ENCODE data around the gene EDRF1.

Gene EDRF1

DNA sequence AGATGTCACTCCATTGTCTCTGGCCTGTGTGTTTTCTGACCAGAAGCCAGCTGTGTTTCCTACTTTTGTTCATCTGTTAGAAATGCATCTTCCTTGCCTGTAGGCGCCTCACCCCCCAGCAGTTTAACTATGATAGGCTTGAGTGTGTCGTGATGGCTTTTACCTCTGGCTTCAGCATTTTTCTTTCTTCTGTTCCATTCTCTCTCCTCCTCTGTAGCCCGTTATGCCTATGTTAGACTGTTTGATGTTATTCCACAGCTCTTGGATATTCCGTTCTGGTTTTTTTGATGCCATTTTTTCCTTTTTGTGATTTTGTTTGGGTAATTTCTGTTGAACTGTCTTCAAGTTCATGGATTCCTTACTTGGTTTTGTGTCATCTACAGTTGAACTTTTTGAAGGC lies 38.2 kb downstream of the EDRF1 start:
- Histone ChIP-seq H3K4me3 (ENCODE audit: low read depth in 1 of 5, low read length in 5 of 5) (no peak overlapping the region), H3K9me3 (ENCODE audit: control insufficient read depth in 5 of 5, low read length in 5 of 5) (no peaks in the 10 kb centered on the region), H3K27ac (ENCODE audit: low read depth, low read length) (no peak overlapping the region), H3K36me3 (ENCODE audit: control insufficient read depth in 5 of 5, insufficient read depth in 5 of 5, low read length in 5 of 5) (peaks cover 54 to 83% (median 61%) of the 10 kb centered on the region in 5 donors), H3K9ac (ENCODE audit: low read length in 5 of 5) (no peak overlapping the region), H3K27me3 (ENCODE audit: control insufficient read depth in 5 of 5, insufficient read depth in 4 of 5, low read length in 5 of 5) (no peaks in the 10 kb centered on the region), H3K4me1 (ENCODE audit: control insufficient read depth in 5 of 5, insufficient read depth in 5 of 5, low read length in 5 of 5) (no peaks in the 10 kb centered on the region)

DNA sequence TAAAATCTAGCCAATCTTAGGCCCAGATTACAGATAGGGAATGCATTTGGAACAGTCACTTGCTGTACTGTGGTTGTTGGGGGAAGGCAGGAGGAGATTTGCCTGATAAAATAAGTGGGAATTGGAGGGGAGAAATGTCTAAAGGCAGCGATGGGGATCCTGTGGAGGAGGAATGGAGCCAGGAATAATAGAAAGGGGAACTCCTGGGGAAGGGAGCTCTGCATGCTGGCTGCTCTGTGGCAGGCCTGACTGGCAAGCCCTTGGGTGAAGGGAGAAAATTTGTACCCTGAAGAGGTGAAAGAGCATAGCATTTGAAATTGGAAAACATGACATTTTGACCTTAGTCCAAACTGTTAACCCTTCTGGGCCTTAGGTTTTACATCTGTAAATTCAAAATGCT lies 42.5 kb downstream of the EDRF1 start:
- H3K4me1 ChIP-seq (ENCODE audit: control insufficient read depth in 5 of 5, insufficient read depth in 5 of 5, low read length in 5 of 5), result peaks cover 0 to 1% (median 0%) of the 10 kb centered on the region in 5 donors
- H3K9me3 ChIP-seq (ENCODE audit: control insufficient read depth in 5 of 5, low read length in 5 of 5), result no peaks in the 10 kb centered on the region
- peaks cover 48 to 76% (median 54%) of the 10 kb centered on the region in 5 donors for H3K36me3 ChIP-seq (ENCODE audit: control insufficient read depth in 5 of 5, insufficient read depth in 5 of 5, low read length in 5 of 5)
- no peaks in the 10 kb centered on the region for H3K27me3 ChIP-seq (ENCODE audit: control insufficient read depth in 5 of 5, insufficient read depth in 4 of 5, low read length in 5 of 5)
- no peak overlapping the region for H3K9ac ChIP-seq (ENCODE audit: low read length in 5 of 5)
- H3K27ac ChIP-seq (ENCODE audit: low read depth, low read length), result no peak overlapping the region
- no peak overlapping the region for H3K4me3 ChIP-seq (ENCODE audit: low read depth in 1 of 5, low read length in 5 of 5)

DNA sequence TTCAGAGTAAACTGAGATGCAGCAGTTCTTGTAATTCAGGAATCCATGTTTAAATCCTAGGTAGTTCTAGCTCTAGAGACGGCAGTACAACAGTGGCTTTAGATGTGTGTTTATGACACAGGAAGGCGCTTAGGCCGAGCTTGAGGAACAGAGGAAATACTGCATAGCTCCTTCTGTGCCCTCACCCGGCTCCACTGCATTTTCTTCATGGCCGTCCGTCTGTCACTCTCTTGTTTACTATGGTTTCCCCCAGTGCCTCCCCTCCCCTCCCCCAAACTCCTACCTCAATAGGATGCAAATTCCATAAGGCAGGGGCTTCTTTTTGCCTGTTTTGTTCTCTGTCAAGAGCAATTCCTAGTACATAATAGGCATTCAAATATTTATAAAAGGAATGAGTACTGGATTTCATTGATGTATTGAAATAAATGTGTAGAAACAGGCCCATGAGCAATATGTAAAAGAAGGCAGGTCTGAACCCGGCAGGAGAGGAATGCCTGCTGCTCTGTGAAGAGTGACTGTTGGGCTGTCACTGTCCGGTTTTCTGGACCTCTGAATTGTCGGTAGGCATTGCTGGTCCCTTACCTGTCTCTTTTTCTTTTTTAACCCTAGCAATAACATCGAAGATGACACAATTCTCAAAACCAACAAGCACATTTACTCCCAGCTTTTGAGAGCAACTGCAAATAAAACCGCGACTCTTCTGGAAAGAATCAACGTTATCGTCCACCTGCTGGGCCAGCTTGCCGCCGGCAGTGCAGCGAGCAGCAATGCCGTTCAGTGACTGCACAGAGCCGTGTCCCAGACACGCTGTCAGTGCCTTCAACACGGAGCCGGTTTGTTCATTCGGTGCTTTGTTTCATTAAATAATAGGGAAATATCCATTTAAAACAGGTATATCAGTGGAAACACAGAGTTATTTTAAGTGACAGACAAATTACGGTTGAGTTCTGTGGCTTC lies 43.5 kb downstream of the EDRF1 start:
- H3K9ac ChIP-seq (ENCODE audit: low read length in 5 of 5), result no peak overlapping the region
- peaks cover 38 to 70% (median 50%) of the 10 kb centered on the region in 5 donors for H3K36me3 ChIP-seq (ENCODE audit: control insufficient read depth in 5 of 5, insufficient read depth in 5 of 5, low read length in 5 of 5)
- no peak overlapping the region for H3K27ac ChIP-seq (ENCODE audit: low read depth, low read length)
- H3K27me3 ChIP-seq (ENCODE audit: control insufficient read depth in 5 of 5, insufficient read depth in 4 of 5, low read length in 5 of 5), result no peaks in the 10 kb centered on the region
- no peak overlapping the region for H3K4me3 ChIP-seq (ENCODE audit: low read depth in 1 of 5, low read length in 5 of 5)
- H3K9me3 ChIP-seq (ENCODE audit: control insufficient read depth in 5 of 5, low read length in 5 of 5), result no peaks in the 10 kb centered on the region
- H3K4me1 ChIP-seq (ENCODE audit: control insufficient read depth in 5 of 5, insufficient read depth in 5 of 5, low read length in 5 of 5), result peaks cover under 1 to 6% (median 4%) of the 10 kb centered on the region in 5 donors

DNA sequence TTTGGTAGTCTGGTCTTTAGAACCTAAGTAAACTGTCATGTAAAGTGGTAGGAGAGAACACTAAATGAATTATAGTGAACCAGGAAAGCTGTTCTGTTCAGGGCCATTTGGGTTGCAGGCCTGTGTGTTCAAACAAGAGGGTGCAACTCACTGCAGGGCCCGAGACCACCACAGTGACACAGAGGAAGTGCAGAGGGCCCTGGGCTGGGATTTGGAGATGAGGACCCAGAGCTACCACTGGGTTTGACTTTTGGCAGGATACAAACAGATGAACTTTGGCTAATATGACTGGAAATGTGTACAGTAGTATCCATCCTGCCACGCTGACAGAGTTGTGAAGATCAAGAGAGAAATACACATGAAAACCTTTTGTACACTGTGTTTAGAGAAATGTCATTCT lies 46.3 kb downstream of the EDRF1 start:
- no peak overlapping the region for H3K4me3 ChIP-seq (ENCODE audit: low read depth in 1 of 5, low read length in 5 of 5)
- no peak overlapping the region for H3K27ac ChIP-seq (ENCODE audit: low read depth, low read length)
- H3K27me3 ChIP-seq (ENCODE audit: control insufficient read depth in 5 of 5, insufficient read depth in 4 of 5, low read length in 5 of 5), result no peaks in the 10 kb centered on the region
- H3K9ac ChIP-seq (ENCODE audit: low read length in 5 of 5), result no peak overlapping the region
- peaks cover 28 to 51% (median 31%) of the 10 kb centered on the region in 5 donors for H3K36me3 ChIP-seq (ENCODE audit: control insufficient read depth in 5 of 5, insufficient read depth in 5 of 5, low read length in 5 of 5)
- H3K4me1 ChIP-seq (ENCODE audit: control insufficient read depth in 5 of 5, insufficient read depth in 5 of 5, low read length in 5 of 5), result peaks cover 1 to 18% (median 13%) of the 10 kb centered on the region in 5 donors
- no peaks in the 10 kb centered on the region for H3K9me3 ChIP-seq (ENCODE audit: control insufficient read depth in 5 of 5, low read length in 5 of 5)

DNA sequence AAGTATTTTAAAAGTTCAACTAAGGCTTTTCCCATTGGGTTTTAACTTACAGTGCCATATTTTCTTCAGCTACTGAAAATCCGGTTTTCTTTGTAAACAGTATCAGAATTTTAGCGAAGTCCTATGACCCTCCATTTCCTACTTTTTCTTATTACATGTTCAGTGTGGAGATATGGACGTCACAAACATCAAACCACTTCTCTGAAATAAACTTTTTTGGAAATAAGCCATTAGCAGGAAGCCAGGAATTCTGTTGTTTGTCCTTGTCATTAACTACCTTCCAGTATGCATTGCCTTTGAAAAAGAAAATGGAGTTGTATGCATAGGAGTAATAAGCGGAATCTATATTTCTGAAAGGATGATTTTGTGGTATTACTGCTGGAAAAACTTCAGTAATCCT lies 47.0 kb downstream of the EDRF1 start:
- Histone ChIP-seq H3K4me3 (ENCODE audit: low read depth in 1 of 5, low read length in 5 of 5) (no peak overlapping the region), H3K4me1 (ENCODE audit: control insufficient read depth in 5 of 5, insufficient read depth in 5 of 5, low read length in 5 of 5) (peaks cover 1 to 18% (median 13%) of the 10 kb centered on the region in 5 donors), H3K27me3 (ENCODE audit: control insufficient read depth in 5 of 5, insufficient read depth in 4 of 5, low read length in 5 of 5) (no peaks in the 10 kb centered on the region), H3K9me3 (ENCODE audit: control insufficient read depth in 5 of 5, low read length in 5 of 5) (no peaks in the 10 kb centered on the region), H3K9ac (ENCODE audit: low read length in 5 of 5) (no peak overlapping the region), H3K27ac (ENCODE audit: low read depth, low read length) (no peak overlapping the region), H3K36me3 (ENCODE audit: control insufficient read depth in 5 of 5, insufficient read depth in 5 of 5, low read length in 5 of 5) (peaks cover 21 to 46% (median 31%) of the 10 kb centered on the region in 5 donors)

DNA sequence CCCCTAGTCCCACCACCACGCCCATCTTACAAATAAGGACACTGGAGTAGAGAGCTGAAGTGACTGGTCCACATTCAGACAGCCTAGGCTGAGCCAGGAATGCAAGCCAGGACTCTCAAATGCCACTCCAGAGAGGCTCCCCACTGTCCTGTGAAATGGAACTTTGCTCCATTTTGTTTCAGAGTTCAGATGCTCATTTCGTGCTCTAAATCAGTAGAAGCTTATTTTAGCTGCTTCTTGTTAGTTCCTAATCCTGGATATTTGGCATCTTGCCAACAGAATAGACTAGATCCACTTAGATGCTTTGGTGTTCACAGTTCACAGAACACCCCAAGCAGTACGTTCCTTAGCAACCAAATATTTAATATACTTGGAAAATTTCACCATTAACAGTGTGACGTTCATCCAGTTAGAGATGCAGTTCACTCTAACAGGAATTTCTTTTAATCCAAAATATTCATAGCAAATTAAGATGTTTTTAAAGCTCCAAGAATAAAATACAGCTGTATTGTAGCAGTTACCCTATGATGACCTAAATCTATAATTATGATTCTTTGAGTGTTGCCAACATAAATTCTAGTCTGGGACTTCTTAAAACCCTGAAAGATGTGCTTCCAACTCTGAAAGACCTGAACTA lies 48.8 kb downstream of the EDRF1 start:
- Histone ChIP-seq H3K36me3 (ENCODE audit: control insufficient read depth in 5 of 5, insufficient read depth in 5 of 5, low read length in 5 of 5) (peaks cover 13 to 29% (median 22%) of the 10 kb centered on the region in 5 donors), H3K27ac (ENCODE audit: low read depth, low read length) (peak overlapping the region; percentile 4), H3K4me1 (ENCODE audit: control insufficient read depth in 5 of 5, insufficient read depth in 5 of 5, low read length in 5 of 5) (peaks cover 1 to 18% (median 13%) of the 10 kb centered on the region in 5 donors), H3K27me3 (ENCODE audit: control insufficient read depth in 5 of 5, insufficient read depth in 4 of 5, low read length in 5 of 5) (no peaks in the 10 kb centered on the region), H3K9me3 (ENCODE audit: control insufficient read depth in 5 of 5, low read length in 5 of 5) (no peaks in the 10 kb centered on the region), H3K4me3 (ENCODE audit: low read depth in 1 of 5, low read length in 5 of 5) (no peak overlapping the region), H3K9ac (ENCODE audit: low read length in 5 of 5) (no peak overlapping the region)

DNA sequence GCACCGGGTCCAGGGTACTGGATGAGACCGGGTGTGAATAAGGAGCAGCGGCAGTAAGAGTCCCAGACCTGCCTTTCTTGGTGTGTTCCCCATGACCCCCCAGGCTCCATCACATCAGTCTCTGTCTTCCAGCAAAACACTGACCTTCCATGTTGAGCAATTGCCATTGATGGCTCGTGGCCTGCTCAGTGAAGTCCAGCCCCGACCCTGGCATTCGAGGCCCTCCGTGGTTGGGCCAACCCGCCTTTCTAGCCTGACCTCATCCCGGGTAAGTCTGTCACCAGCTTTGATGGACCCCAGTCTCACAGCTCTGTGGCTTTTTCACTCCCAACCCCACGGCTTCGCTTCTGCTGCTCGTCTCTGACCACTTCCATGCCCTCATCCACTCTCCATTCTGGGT lies 49.7 kb downstream of the EDRF1 start:
- H3K9ac ChIP-seq (ENCODE audit: low read length in 5 of 5), result no peak overlapping the region

DNA sequence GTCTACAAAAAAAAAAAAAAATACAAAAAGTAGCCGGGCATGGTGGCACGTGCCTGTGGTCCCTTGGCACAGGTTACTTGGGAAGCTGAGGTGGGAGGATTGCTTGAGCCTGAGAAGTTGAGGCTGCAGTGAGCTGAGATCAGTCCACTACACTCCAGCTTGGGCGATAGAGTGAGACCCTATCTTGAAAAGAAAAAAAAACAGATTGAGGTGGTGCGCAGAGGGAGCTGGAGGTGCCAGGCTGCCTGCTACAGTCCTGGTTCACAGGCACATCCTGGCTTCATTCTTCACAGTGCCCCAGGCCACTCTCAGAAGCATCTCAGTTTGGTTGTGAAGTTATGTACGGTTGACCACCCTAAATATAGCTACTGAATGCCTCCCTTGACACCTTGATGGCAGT lies 51.3 kb downstream of the EDRF1 start:
- no peak overlapping the region for H3K27ac ChIP-seq (ENCODE audit: low read depth, low read length)
- H3K9ac ChIP-seq (ENCODE audit: low read length in 5 of 5), result no peak overlapping the region
- no peaks in the 10 kb centered on the region for H3K27me3 ChIP-seq (ENCODE audit: control insufficient read depth in 5 of 5, insufficient read depth in 4 of 5, low read length in 5 of 5)

More for the DNA sequence above, 49.7 kb downstream of the EDRF1 start:
- H3K27me3 ChIP-seq (ENCODE audit: control insufficient read depth in 5 of 5, insufficient read depth in 4 of 5, low read length in 5 of 5), result no peaks in the 10 kb centered on the region
- peaks cover 1 to 18% (median 13%) of the 10 kb centered on the region in 5 donors for H3K4me1 ChIP-seq (ENCODE audit: control insufficient read depth in 5 of 5, insufficient read depth in 5 of 5, low read length in 5 of 5)
- no peaks in the 10 kb centered on the region for H3K9me3 ChIP-seq (ENCODE audit: control insufficient read depth in 5 of 5, low read length in 5 of 5)
- H3K27ac ChIP-seq (ENCODE audit: low read depth, low read length), result no peak overlapping the region
- H3K4me3 ChIP-seq (ENCODE audit: low read depth in 1 of 5, low read length in 5 of 5), result no peak overlapping the region
- peaks cover 5 to 22% (median 14%) of the 10 kb centered on the region in 5 donors for H3K36me3 ChIP-seq (ENCODE audit: control insufficient read depth in 5 of 5, insufficient read depth in 5 of 5, low read length in 5 of 5)

DNA sequence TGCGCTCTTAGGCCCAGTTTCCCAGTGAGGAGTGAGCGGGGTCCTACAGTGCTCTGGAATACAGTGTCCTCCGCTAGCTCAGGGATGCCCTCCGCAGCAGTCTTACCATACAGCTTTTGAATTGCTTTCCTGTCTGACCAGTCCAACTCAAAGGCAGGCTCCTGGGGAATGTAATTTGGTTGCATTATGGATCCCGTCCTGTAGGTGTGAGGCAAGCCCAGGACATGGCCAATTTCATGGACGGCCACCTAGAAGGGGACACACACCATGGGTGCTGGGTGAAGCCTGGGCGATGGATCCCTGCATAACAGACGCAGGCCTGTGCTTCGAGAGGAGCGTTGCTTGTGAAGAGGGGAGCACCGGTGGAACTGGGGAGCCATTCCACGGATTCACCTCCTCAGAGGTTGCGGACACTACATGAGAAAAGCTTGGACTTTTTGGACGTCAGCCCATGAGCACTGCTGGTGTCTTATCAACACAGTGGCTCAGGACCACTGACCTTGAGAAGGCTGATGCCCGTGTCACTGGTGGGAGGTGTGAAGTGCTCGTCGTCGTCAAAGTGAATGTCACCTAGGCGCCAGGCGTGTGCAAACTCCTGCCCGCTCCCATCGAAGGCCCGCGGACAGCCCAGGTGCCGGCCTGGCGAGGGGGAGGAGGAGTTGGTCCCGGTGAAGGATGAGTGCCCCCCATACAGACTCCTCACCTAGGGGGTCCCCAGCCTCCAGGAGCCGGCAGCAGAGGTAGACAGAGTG lies 52.8 kb downstream of the EDRF1 start:
- Histone ChIP-seq H3K27me3 (ENCODE audit: control insufficient read depth in 5 of 5, insufficient read depth in 4 of 5, low read length in 5 of 5) (no peaks in the 10 kb centered on the region), H3K4me1 (ENCODE audit: control insufficient read depth in 5 of 5, insufficient read depth in 5 of 5, low read length in 5 of 5) (peaks cover 0 to 18% (median 13%) of the 10 kb centered on the region in 5 donors), H3K36me3 (ENCODE audit: control insufficient read depth in 5 of 5, insufficient read depth in 5 of 5, low read length in 5 of 5) (peaks cover 0 to 5% (median 0%) of the 10 kb centered on the region in 5 donors), H3K9ac (ENCODE audit: low read length in 5 of 5) (no peak overlapping the region), H3K4me3 (ENCODE audit: low read depth in 1 of 5, low read length in 5 of 5) (no peak overlapping the region), H3K27ac (ENCODE audit: low read depth, low read length) (no peak overlapping the region), H3K9me3 (ENCODE audit: control insufficient read depth in 5 of 5, low read length in 5 of 5) (no peaks in the 10 kb centered on the region)

More for the DNA sequence above, 51.3 kb downstream of the EDRF1 start:
- Histone ChIP-seq H3K9me3 (ENCODE audit: control insufficient read depth in 5 of 5, low read length in 5 of 5) (no peaks in the 10 kb centered on the region), H3K36me3 (ENCODE audit: control insufficient read depth in 5 of 5, insufficient read depth in 5 of 5, low read length in 5 of 5) (peaks cover 0 to 8% (median 2%) of the 10 kb centered on the region in 5 donors), H3K4me1 (ENCODE audit: control insufficient read depth in 5 of 5, insufficient read depth in 5 of 5, low read length in 5 of 5) (peaks cover 1 to 18% (median 13%) of the 10 kb centered on the region in 5 donors), H3K4me3 (ENCODE audit: low read depth in 1 of 5, low read length in 5 of 5) (no peak overlapping the region)
